Measurements from ENCODE around the gene KCNH5.

Gene KCNH5

DNA sequence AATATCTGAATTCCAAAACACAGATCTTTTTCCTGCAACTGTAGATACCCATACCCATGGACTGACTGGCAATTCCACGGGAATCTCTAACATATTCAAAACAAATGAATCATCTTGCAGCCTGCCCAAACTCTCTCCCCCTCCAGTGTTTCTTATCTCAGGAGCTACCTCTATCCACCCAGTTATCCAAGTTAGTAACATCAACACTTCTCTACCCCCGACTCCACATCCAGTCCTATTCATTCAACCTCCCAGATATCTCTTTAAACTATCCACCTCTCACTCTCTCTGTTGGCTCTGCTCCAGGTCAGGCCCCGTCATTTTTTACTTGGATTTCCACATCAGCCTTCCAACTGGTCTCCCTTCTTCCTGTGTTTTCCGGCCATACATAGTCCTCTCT, 6.7 kb upstream of the KCNH5 start:
- no peaks in the 10 kb centered on the region for H3K9me3 ChIP-seq (ENCODE audit: insufficient read depth, low read depth, low read length)
- no peaks in the 10 kb centered on the region for H3K27me3 ChIP-seq (ENCODE audit: insufficient read depth, low read length, poor library complexity, severe bottlenecking)
- H3K9me2 ChIP-seq (replicated peaks; ENCODE audit: low read depth, low read length), result no peaks in the 10 kb centered on the region
- no peak for TF ChIP-seq EZH2phosphoT487 (IDR thresholded peaks at IDR 0.05; ENCODE audit: borderline replicate concordance)
- TF ChIP-seq, protein P1, sequence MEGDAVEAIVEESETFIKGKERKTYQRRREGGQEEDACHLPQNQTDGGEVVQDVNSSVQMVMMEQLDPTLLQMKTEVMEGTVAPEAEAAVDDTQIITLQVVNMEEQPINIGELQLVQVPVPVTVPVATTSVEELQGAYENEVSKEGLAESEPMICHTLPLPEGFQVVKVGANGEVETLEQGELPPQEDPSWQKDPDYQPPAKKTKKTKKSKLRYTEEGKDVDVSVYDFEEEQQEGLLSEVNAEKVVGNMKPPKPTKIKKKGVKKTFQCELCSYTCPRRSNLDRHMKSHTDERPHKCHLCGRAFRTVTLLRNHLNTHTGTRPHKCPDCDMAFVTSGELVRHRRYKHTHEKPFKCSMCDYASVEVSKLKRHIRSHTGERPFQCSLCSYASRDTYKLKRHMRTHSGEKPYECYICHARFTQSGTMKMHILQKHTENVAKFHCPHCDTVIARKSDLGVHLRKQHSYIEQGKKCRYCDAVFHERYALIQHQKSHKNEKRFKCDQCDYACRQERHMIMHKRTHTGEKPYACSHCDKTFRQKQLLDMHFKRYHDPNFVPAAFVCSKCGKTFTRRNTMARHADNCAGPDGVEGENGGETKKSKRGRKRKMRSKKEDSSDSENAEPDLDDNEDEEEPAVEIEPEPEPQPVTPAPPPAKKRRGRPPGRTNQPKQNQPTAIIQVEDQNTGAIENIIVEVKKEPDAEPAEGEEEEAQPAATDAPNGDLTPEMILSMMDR (conservative IDR thresholded peaks at IDR 0.05; ENCODE audit: low read length), result no peak
- H3K79me2 ChIP-seq (ENCODE audit: insufficient read depth, low read length), result no peaks in the 10 kb centered on the region
- no peak overlapping the region for H3K4me3 ChIP-seq (ENCODE audit: low read length, poor library complexity, severe bottlenecking)
- H3K4me2 ChIP-seq (ENCODE audit: low read depth, low read length, poor library complexity, severe bottlenecking), result no peak overlapping the region
- no peaks in the 10 kb centered on the region for H3K4me1 ChIP-seq (ENCODE audit: insufficient read depth, low read length, poor library complexity, severe bottlenecking)
- H2AFZ ChIP-seq (ENCODE audit: low read length), result no peak overlapping the region
- H3F3A ChIP-seq (ENCODE audit: low read depth), result no peaks in the 10 kb centered on the region
- H4K20me1 ChIP-seq (ENCODE audit: insufficient read depth, low read length, poor library complexity, severe bottlenecking), result no peaks in the 10 kb centered on the region
- H3K36me3 ChIP-seq (ENCODE audit: insufficient read depth, low read length), result no peaks in the 10 kb centered on the region
- H3K9ac ChIP-seq (ENCODE audit: low read depth, low read length, poor library complexity, severe bottlenecking), result no peak overlapping the region

DNA sequence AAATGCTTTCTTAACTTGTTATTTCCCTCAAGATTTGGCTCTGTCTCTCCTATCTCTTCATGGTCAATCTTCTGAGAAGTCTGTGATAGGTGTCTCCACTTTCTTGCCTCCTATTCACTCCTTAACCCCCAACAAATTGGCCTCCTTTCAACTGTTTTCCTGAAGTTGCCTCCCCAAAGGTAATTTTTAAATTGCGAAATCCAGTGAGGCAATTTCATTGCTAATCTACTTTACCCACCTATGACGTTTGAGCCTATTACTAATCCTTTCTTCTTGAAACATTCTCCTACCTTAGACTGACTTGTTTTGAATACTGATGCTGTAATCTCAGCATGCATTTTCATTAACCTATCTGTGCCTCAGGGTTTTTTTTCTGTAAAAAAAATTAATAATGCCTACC, 6.0 kb upstream of the KCNH5 start:
- no peak overlapping the region for H2AFZ ChIP-seq (ENCODE audit: low read length)
- no peaks in the 10 kb centered on the region for H3K9me2 ChIP-seq (replicated peaks; ENCODE audit: low read depth, low read length)
- TF ChIP-seq, protein P1 (conservative IDR thresholded peaks at IDR 0.05; ENCODE audit: low read length), result no peak
- no peak for TF ChIP-seq EZH2phosphoT487 (IDR thresholded peaks at IDR 0.05; ENCODE audit: borderline replicate concordance)
- no peaks in the 10 kb centered on the region for H3K36me3 ChIP-seq (ENCODE audit: insufficient read depth, low read length)
- no peaks in the 10 kb centered on the region for H3K79me2 ChIP-seq (ENCODE audit: insufficient read depth, low read length)
- no peaks in the 10 kb centered on the region for H3K9me3 ChIP-seq (ENCODE audit: insufficient read depth, low read depth, low read length)
- H3F3A ChIP-seq (ENCODE audit: low read depth), result no peaks in the 10 kb centered on the region
- H3K4me1 ChIP-seq (ENCODE audit: insufficient read depth, low read length, poor library complexity, severe bottlenecking), result no peaks in the 10 kb centered on the region
- no peak overlapping the region for H3K9ac ChIP-seq (ENCODE audit: low read depth, low read length, poor library complexity, severe bottlenecking)
- no peak overlapping the region for H3K4me3 ChIP-seq (ENCODE audit: low read length, poor library complexity, severe bottlenecking)
- no peaks in the 10 kb centered on the region for H4K20me1 ChIP-seq (ENCODE audit: insufficient read depth, low read length, poor library complexity, severe bottlenecking)
- H3K4me2 ChIP-seq (ENCODE audit: low read depth, low read length, poor library complexity, severe bottlenecking), result no peak overlapping the region
- H3K27me3 ChIP-seq (ENCODE audit: insufficient read depth, low read length, poor library complexity, severe bottlenecking), result no peaks in the 10 kb centered on the region

DNA sequence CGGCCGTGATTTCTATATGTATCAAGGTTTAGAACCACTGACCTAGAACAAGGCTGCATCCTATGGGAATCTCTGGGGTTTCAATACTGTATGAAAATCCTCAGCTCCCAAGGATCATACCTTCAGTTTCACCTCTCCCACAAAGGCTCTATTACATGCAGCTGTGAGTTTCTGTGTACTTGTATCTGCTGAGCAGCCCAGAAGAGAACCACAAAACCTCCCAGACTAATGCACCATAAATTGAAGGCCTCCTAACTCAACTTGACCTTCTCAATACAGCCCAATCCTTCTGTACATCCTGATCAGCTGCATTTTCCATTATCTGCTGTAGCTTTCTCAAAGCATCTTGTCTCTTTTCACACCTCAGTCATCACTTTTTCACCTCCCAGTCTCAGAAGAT, 5.4 kb upstream of the KCNH5 start:
- no peaks in the 10 kb centered on the region for H3K79me2 ChIP-seq (ENCODE audit: insufficient read depth, low read length)
- H3K9me2 ChIP-seq (replicated peaks; ENCODE audit: low read depth, low read length), result no peaks in the 10 kb centered on the region
- no peaks in the 10 kb centered on the region for H3F3A ChIP-seq (ENCODE audit: low read depth)
- H3K36me3 ChIP-seq (ENCODE audit: insufficient read depth, low read length), result no peaks in the 10 kb centered on the region
- H4K20me1 ChIP-seq (ENCODE audit: insufficient read depth, low read length, poor library complexity, severe bottlenecking), result no peaks in the 10 kb centered on the region
- H3K4me3 ChIP-seq (ENCODE audit: low read length, poor library complexity, severe bottlenecking), result no peak overlapping the region
- no peak overlapping the region for H2AFZ ChIP-seq (ENCODE audit: low read length)
- no peak overlapping the region for H3K9ac ChIP-seq (ENCODE audit: low read depth, low read length, poor library complexity, severe bottlenecking)
- no peaks in the 10 kb centered on the region for H3K4me1 ChIP-seq (ENCODE audit: insufficient read depth, low read length, poor library complexity, severe bottlenecking)
- H3K27me3 ChIP-seq (ENCODE audit: insufficient read depth, low read length, poor library complexity, severe bottlenecking), result no peaks in the 10 kb centered on the region
- TF ChIP-seq, protein P1 (conservative IDR thresholded peaks at IDR 0.05; ENCODE audit: low read length), result no peak
- no peak for TF ChIP-seq EZH2phosphoT487 (IDR thresholded peaks at IDR 0.05; ENCODE audit: borderline replicate concordance)
- no peaks in the 10 kb centered on the region for H3K9me3 ChIP-seq (ENCODE audit: insufficient read depth, low read depth, low read length)
- H3K4me2 ChIP-seq (ENCODE audit: low read depth, low read length, poor library complexity, severe bottlenecking), result no peak overlapping the region
